GM18508 (cell line): ENCODE results near the gene TADA3.

Experiments
- ATAC-seq: cut with Tn5 transposase; IDR thresholded peaks from one replicate; pipeline ENCODE4 v1.9.1; 2021; ENCODE audit warnings: moderate number of reproducible peaks; ENCODE audit not compliant: insufficient read depth, unreplicated experiment

The TADA3 gene

DNA sequence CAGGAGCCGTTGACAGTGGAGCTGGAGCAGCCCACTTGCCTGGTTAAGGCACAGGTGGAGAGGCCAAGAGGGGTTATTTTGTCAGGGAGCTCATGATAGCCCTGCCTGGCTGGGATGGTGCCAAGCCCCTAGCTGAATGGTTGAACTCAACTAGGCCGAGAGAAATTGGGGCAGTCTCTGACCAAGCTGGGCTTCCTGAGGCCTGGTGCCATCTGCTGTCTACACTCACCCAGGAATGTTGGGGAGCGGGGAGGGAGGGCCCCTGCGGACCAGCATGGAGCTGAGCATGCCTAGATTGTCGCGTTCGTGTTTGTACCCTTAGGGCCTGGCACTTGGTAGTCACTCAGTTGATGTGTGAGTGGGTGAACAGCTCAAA is 59.5 kb downstream of the TADA3 start:
- no peak for ATAC-seq

DNA sequence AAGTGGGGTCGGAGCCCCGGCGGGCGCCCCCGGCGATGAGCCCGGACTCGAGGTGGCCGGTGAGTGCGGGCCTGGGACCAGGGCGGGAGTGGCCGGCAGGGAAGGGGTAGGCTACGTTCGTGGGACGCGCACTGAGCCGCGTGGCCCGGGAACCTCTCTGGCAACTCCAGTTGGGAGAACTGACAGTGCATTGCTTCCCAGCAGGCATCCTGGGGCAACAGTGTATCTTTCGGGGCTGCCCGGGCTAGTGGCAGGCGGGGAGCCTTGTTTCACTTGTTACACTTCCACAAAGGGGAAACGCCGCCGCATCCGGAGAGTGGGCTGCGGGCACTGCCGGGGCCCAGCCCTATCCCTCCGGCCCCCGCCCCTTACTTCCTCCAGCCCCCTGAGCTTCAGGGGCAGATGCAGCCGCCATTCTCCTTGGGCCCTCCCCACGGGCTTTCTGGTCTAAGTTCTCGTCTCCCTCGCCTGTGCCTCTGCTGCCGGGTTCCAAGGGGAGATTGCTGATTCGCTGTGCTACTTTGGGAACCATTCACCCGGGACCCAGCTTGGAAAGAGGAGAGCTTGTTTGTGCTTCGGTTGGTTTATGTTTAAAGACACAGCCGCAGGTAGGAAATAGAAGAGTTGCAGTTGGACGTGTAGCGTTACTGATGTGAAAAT is 60.1 kb downstream of the TADA3 start:
- no peak for ATAC-seq

DNA sequence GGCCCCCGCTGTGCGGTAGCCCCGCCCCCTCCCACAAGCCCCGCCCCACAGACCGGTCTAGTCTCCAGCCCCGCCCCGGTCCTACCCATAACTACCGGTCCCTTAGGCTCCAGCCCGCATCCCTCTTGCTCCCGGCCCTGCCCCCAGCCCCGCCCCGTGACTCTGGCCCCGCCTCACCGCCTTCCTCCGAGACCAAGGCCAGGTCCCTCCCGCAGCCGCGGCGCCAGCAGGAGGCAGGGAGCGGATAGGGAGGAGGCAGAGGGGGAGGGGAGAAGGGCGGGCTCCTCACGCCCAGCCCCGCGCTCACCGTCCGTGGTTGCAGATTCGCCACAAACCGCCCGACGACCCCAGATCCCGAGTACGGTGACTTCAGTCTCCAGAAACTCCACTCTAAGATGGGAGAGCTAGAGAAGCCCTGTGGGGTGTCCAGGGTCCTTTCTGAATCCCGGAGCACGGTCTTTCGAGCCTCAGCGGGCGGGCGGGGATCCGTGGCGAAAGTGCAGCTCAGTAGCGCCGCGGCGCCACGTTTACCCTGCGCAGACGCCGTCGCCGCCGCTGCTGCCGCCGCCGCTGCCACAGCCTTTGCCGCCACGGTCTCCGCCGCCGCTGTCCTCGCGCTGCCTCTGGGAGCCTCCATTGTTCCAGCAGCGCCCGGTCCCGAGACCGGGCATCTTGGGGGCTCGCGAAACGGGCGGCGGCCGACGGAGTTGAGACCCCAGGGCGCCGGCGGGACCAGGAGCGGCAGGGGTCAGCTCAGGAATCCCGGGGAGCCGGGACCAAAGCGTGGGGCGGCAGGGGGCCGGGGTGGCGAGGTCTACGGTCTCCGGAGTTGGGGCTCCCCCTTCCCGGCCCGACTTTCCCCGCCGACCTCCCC is 60.8 kb downstream of the TADA3 start, which contains the start of gene BRPF1:
Gene BRPF1, plus strand, starts transcription at position 530 of the 874 bp plus-strand sequence. CDS start 2,406 bp downstream, outside the sequence.
- ATAC-seq, result peak; percentile 52

DNA sequence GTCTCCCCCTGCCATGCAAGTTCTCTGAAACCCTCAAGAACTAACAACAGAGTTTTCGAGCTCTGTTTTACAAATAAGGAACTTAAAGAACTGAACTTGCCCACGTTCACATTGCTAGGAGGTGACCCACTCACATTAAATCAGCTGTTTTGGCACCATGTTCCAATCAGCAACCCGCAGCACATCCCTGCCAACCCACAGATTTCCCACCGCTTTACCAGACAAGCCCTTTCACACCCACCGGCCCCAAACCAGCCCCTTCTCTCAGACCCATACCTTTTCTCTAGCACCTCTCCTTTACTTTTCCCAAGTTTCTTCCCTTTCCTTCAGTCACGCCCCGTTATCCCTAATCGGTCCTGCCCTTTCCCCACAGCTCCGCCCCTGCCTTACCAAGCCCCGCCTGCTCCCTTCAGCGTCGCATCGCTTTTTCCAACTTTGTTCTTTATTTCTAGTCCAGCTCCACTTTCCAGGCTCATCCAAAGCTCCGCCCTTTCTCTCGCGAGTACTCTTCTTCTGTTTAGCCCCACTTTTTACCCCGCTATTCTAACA is 61.5 kb downstream of the TADA3 start:
- peak; percentile 30 for ATAC-seq
